HEK293 (cell line): Measurements from ENCODE around the gene APBA1.

ENCODE experiments used
- CTCF ChIA-PET: fragments of 350-600 bp; formaldehyde crosslinking; extraction: SDS; loops from one replicate; lab custom pipeline; 2021; ENCODE audit warnings: antibody characterized with exemption; lab: Yijun Ruan, JAX
- POLR2A ChIA-PET: fragments of 300-600 bp; formaldehyde crosslinking; extraction: SDS; loops from one replicate; lab custom pipeline; 2020; ENCODE audit warnings: antibody characterized with exemption, inconsistent platforms; lab: Yijun Ruan, JAX
- H3K27ac ChIP-seq: fragments of 200-500 bp; sonication (Bioruptor generic); 2 replicates; pipeline ENCODE4 v1.5.1; 2014; ENCODE audit warnings: low read depth, low read length, control low read depth, inconsistent platforms; ENCODE audit errors: extremely low read depth
- H3K36me3 ChIP-seq, 2 experiments: fragments of 200-500 bp in 1 of 2; sonication (Bioruptor generic) in 1 of 2; 1 replicate in 1 of 2; 2 replicates in 1 of 2; pipeline ENCODE4 v1.5.1; 2014 to 2017; ENCODE audit warnings: inconsistent platforms in 2 of 2, low read length in 2 of 2; ENCODE audit not compliant: control insufficient read depth in 2 of 2, insufficient read depth in 1 of 2
- H3K4me1 ChIP-seq: fragments of 200-500 bp; sonication (Bioruptor generic); 2 replicates; pipeline ENCODE4 v1.5.1; 2014; ENCODE audit warnings: mild to moderate bottlenecking, low read length, inconsistent platforms; ENCODE audit not compliant: control insufficient read depth, insufficient read depth
- H3K4me3 ChIP-seq: 2 replicates; pipeline ENCODE4 v1.5.1; 2011; ENCODE audit warnings: low read depth, mild to moderate bottlenecking, control low read depth, low read length, moderate library complexity
- H3K9me3 ChIP-seq: fragments of 200-500 bp; sonication (Bioruptor generic); 2 replicates; pipeline ENCODE4 v1.5.1; 2014; ENCODE audit warnings: low read depth, low read length, inconsistent platforms; ENCODE audit not compliant: control insufficient read depth, insufficient read depth
- AEBP2 ChIP-seq: fragments of 450-650 bp; formaldehyde crosslinking; IDR thresholded peaks from 2 replicates; pipeline ENCODE4 v1.5.1; 2016; ENCODE audit warnings: missing biosample characterization, missing genetic modification characterization, borderline replicate concordance
- BCL6B ChIP-seq: fragments of 450-650 bp; formaldehyde crosslinking; IDR thresholded peaks from 2 replicates; pipeline ENCODE4 v1.5.1; 2017; ENCODE audit warnings: missing biosample characterization, missing genetic modification characterization
- FEZF1 ChIP-seq: fragments of 450-650 bp; formaldehyde crosslinking; IDR thresholded peaks from 2 replicates; pipeline ENCODE4 v1.5.1; 2016; ENCODE audit warnings: missing biosample characterization, missing genetic modification characterization
- MEIS1 ChIP-seq: sonication (generic); formaldehyde crosslinking; IDR thresholded peaks from 2 replicates; pipeline ENCODE4 v1.8.1; 2022; ENCODE audit warnings: missing genetic modification reagents, mild to moderate bottlenecking, borderline replicate concordance
- PRDM10 ChIP-seq: fragments of 450-650 bp; formaldehyde crosslinking; IDR thresholded peaks from 2 replicates; pipeline ENCODE4 v1.5.1; 2016; ENCODE audit warnings: missing biosample characterization, missing genetic modification characterization
- REPIN1 ChIP-seq: fragments of 450-650 bp; formaldehyde crosslinking; IDR thresholded peaks from 2 replicates; pipeline ENCODE4 v1.5.1; 2017; ENCODE audit warnings: missing biosample characterization, missing genetic modification characterization, low read depth
- ZNF10 ChIP-seq: fragments of 450-650 bp; formaldehyde crosslinking; IDR thresholded peaks from 2 replicates; pipeline ENCODE4 v1.5.1; 2017; ENCODE audit warnings: missing biosample characterization, missing genetic modification characterization
- ZNF121 ChIP-seq: fragments of 450-650 bp; formaldehyde crosslinking; IDR thresholded peaks from 2 replicates; pipeline ENCODE4 v1.5.1; 2016; ENCODE audit warnings: missing biosample characterization, missing genetic modification characterization
- ZNF221 ChIP-seq: fragments of 450-650 bp; formaldehyde crosslinking; IDR thresholded peaks from 2 replicates; pipeline ENCODE4 v1.5.1; 2017; ENCODE audit warnings: missing biosample characterization, missing genetic modification characterization, borderline replicate concordance
- ZNF248 ChIP-seq: fragments of 450-650 bp; formaldehyde crosslinking; IDR thresholded peaks from 2 replicates; pipeline ENCODE4 v1.5.1; 2017; ENCODE audit warnings: missing biosample characterization, missing genetic modification characterization
- ZNF274 ChIP-seq, 2 experiments: fragments of 200-500 bp in 1 of 2; fragments of 450-650 bp in 1 of 2; sonication (Bioruptor generic) in 1 of 2; formaldehyde crosslinking in 1 of 2; IDR thresholded peaks; 2 replicates each; pipeline versions ENCODE4 v1.5.1 to v1.6.1; 2014 to 2016; ENCODE audit warnings: borderline replicate concordance in 1 of 2, inconsistent platforms in 1 of 2, low read length in 1 of 2, missing biosample characterization in 1 of 2, missing genetic modification characterization in 1 of 2
- ZNF280C ChIP-seq: fragments of 450-650 bp; formaldehyde crosslinking; IDR thresholded peaks from 2 replicates; pipeline ENCODE4 v1.5.1; 2016; ENCODE audit warnings: missing biosample characterization, missing genetic modification characterization
- ZNF292 ChIP-seq: fragments of 450-650 bp; formaldehyde crosslinking; IDR thresholded peaks from 2 replicates; pipeline ENCODE4 v1.5.1; 2016; ENCODE audit warnings: low read depth, missing biosample characterization, missing genetic modification characterization, borderline replicate concordance
- ZNF324 ChIP-seq: fragments of 450-650 bp; formaldehyde crosslinking; IDR thresholded peaks from 2 replicates; pipeline ENCODE4 v1.5.1; 2016; ENCODE audit warnings: missing biosample characterization, missing genetic modification characterization
- ZNF416 ChIP-seq: fragments of 450-650 bp; formaldehyde crosslinking; IDR thresholded peaks from 2 replicates; pipeline ENCODE4 v1.5.1; 2016; ENCODE audit warnings: missing biosample characterization, missing genetic modification characterization
- ZNF423 ChIP-seq: fragments of 450-650 bp; formaldehyde crosslinking; IDR thresholded peaks from 2 replicates; pipeline ENCODE4 v1.5.1; 2016; ENCODE audit warnings: missing biosample characterization, missing genetic modification characterization
- ZNF544 ChIP-seq: fragments of 450-650 bp; formaldehyde crosslinking; IDR thresholded peaks from 2 replicates; pipeline ENCODE4 v1.5.0; 2017; ENCODE audit warnings: missing biosample characterization, missing genetic modification characterization
- ZNF549 ChIP-seq: fragments of 450-650 bp; IDR thresholded peaks from 2 replicates; pipeline ENCODE4 v1.5.1; 2018; ENCODE audit warnings: missing biosample characterization, missing genetic modification characterization, mild to moderate bottlenecking, inconsistent platforms, moderate library complexity
- ZNF558 ChIP-seq: fragments of 450-650 bp; formaldehyde crosslinking; IDR thresholded peaks from 2 replicates; pipeline ENCODE4 v1.5.1; 2016; ENCODE audit warnings: missing biosample characterization, missing genetic modification characterization
- ZNF585B ChIP-seq: fragments of 450-650 bp; formaldehyde crosslinking; IDR thresholded peaks from 2 replicates; pipeline ENCODE4 v1.5.1; 2016; ENCODE audit warnings: missing biosample characterization, missing genetic modification characterization
- ZNF621 ChIP-seq: fragments of 450-650 bp; formaldehyde crosslinking; IDR thresholded peaks from 2 replicates; pipeline ENCODE4 v1.5.1; 2017; ENCODE audit warnings: missing biosample characterization, missing genetic modification characterization
- ZNF626 ChIP-seq: fragments of 450-650 bp; sonication (Bioruptor Pico); formaldehyde crosslinking; IDR thresholded peaks from 2 replicates; pipeline ENCODE4 v1.5.1; 2018; ENCODE audit warnings: missing biosample characterization, missing genetic modification characterization, inconsistent platforms
- ZNF792 ChIP-seq: fragments of 450-650 bp; formaldehyde crosslinking; IDR thresholded peaks from 2 replicates; pipeline ENCODE4 v1.5.1; 2016; ENCODE audit warnings: missing biosample characterization, missing genetic modification characterization
- ZSCAN18 ChIP-seq: fragments of 450-650 bp; formaldehyde crosslinking; IDR thresholded peaks from 2 replicates; pipeline ENCODE4 v1.5.1; 2016; ENCODE audit warnings: missing biosample characterization, missing genetic modification characterization

APBA1 gene

GRCh38 chr9:69633716-69634115 is 38.5 kb downstream of the APBA1 start:
- TF ChIP-seq ZNF626 (tag by site-specific recombination) (no peak), ZNF248 (tag by site-specific recombination) (no peak), ZNF274 (IDR thresholded peaks at IDR 0.05; ENCODE audit: low read length) (no peak), ZNF274 (tag by site-specific recombination; IDR thresholded peaks at IDR 0.05; ENCODE audit: borderline replicate concordance) (no peak), ZNF292 (tag by site-specific recombination) (no peak), ZNF280C (no peak), ZNF544 (tag by site-specific recombination) (no peak), ZNF416 (tag by site-specific recombination) (no peak), ZNF121 (tag by site-specific recombination) (no peak)
- no peaks in the 10 kb centered on the region for H3K36me3 ChIP-seq
- no peaks in the 10 kb centered on the region for H3K4me1 ChIP-seq
- CTCF ChIA-PET, result no interaction called here
- H3K27ac ChIP-seq, result no peak overlapping the region
- no peaks in the 10 kb centered on the region for H3K9me3 ChIP-seq
- POLR2A ChIA-PET, result no interaction called here
- H3K4me3 ChIP-seq, result no peak overlapping the region

GRCh38 chr9:69632768-69633167 is 39.4 kb downstream of the APBA1 start:
- ChIA-PET CTCF (no interaction called here), POLR2A (no interaction called here)
- no peak for TF ChIP-seq ZNF324 (tag by site-specific recombination)
- TF ChIP-seq REPIN1 (tag by site-specific recombination), result no peak
- no peak for TF ChIP-seq ZNF416 (tag by site-specific recombination)
- TF ChIP-seq ZNF221, result no peak
- TF ChIP-seq PRDM10 (tag by site-specific recombination), result no peak
- no peak for TF ChIP-seq ZNF549 (tag by site-specific recombination)
- TF ChIP-seq ZSCAN18 (tag by site-specific recombination), result no peak
- TF ChIP-seq FEZF1, result no peak
- no peak for TF ChIP-seq ZNF423 (tag by site-specific recombination)
- TF ChIP-seq ZNF585B (tag by site-specific recombination), result no peak
- no peak for TF ChIP-seq ZNF558 (tag by site-specific recombination)
- TF ChIP-seq ZNF792 (tag by site-specific recombination), result no peak
- TF ChIP-seq ZNF621, result no peak
- TF ChIP-seq ZNF10 (tag by site-specific recombination), result no peak
- TF ChIP-seq BCL6B (tag by site-specific recombination), result no peak
- no peak for TF ChIP-seq AEBP2
- no peak for TF ChIP-seq MEIS1

More at GRCh38 chr9:69632768-69633167, 39.4 kb downstream of the APBA1 start:
- Histone ChIP-seq H3K9me3 (no peaks in the 10 kb centered on the region), H3K36me3 (no peaks in the 10 kb centered on the region), H3K4me1 (no peaks in the 10 kb centered on the region), H3K4me3 (no peak overlapping the region), H3K27ac (no peak overlapping the region)
